ENCODE data around the gene GLIS2.

GLIS2 gene

GRCh38 chr16:4288148-4288921 lies 27.5 kb upstream of the GLIS2 start:
- Mint-ChIP-seq H3K27ac (no peak overlapping the region), H3K4me3 (peak overlapping the region; percentile 56 to 72), H3K27me3 (peaks cover 13 to 42% of the 10 kb centered on the region in 2 donors), H3K9me3 (no peaks in the 10 kb centered on the region), H3K4me1 (peaks cover 11 to 12% of the 10 kb centered on the region in 2 donors), H3K36me3 (no peaks in the 10 kb centered on the region)
- ATAC-seq (replicated peaks) (peak; percentile 98 to 99), DNase-seq (peak; percentile 68)

DNA sequence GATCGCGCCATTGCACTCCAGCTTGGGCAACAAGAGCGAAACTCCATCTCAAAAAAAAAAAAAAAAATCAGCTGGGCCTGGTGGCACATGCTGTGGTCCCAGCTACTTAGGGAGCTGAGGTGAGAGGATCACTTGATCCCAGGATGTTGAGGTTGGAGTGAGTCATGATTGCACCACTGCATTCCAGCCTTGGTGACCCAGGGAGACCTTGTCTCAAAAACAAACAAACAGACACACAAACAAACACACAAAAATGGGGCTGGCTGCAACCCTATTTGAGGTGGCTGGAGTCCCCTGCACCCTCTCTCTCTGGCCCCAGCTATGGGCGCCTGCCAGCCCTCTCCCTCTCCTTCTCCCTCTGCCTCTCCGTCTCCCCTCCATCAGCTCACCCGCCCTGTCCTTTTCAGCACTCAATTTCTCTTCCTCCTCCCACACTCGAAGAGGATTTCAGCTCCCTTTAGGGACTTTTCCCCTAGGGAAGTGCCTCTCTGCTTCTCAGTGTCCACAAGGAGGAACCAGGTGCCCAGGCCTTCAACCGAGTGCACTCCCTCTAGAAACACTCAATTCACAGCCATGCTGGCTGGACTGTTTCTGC lies 25.5 kb upstream of the GLIS2 start:
- Mint-ChIP-seq H3K9me3 (no peaks in the 10 kb centered on the region), H3K4me1 (peaks cover 11 to 15% of the 10 kb centered on the region in 2 donors), H3K27ac (peak overlapping the region; percentile 15), H3K4me3 (no peak overlapping the region), H3K36me3 (no peaks in the 10 kb centered on the region), H3K27me3 (peaks cover 5 to 37% of the 10 kb centered on the region in 2 donors)
- ATAC-seq (replicated peaks) (no peak), DNase-seq (no peak)

- no peaks in the 10 kb centered on the region for H3K9me3 Mint-ChIP-seq
- H3K4me1 Mint-ChIP-seq, result peaks cover 11 to 15% of the 10 kb centered on the region in 2 donors
- DNase-seq (no peak), ATAC-seq (replicated peaks) (no peak)
- no peak overlapping the region for H3K4me3 Mint-ChIP-seq
- H3K27ac Mint-ChIP-seq, result no peak overlapping the region
- no peaks in the 10 kb centered on the region for H3K36me3 Mint-ChIP-seq
- H3K27me3 Mint-ChIP-seq, result peaks cover 5 to 37% of the 10 kb centered on the region in 2 donors
These were observed 24.2 kb upstream of the GLIS2 start for GRCh38 chr16:4291699-4292098.

DNA sequence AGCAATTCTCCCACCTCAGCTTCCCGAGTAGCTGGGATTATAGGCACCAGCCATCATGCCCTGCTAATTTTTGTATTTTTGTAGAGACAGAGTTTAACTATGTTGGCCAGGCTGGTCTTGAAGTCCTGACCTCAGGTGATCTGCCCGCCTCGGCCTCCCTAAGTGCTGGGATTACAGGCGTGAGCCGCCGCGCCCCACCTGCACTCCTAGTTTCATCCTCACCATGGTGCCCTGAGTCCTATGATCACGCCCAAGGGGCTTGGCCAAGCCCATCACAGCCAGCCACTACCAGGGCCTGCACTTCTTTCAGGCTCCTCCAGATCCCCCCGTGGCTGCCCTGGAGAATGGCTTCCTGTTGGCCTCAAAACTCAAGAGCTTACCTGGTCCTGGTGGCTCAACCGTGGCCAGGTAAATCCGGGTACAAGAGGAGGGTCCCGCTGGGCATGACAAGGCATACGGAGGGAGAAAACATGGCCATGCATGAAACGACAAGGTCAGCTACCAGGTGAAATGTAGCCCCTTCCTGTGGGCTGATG lies 22.6 kb upstream of the GLIS2 start:
- Mint-ChIP-seq H3K4me3 (no peak overlapping the region), H3K27ac (no peak overlapping the region), H3K36me3 (no peaks in the 10 kb centered on the region), H3K4me1 (peaks cover 5 to 13% of the 10 kb centered on the region in 2 donors), H3K9me3 (no peaks in the 10 kb centered on the region), H3K27me3 (peaks cover 5 to 37% of the 10 kb centered on the region in 2 donors)
- ATAC-seq (replicated peaks) (no peak), DNase-seq (no peak)

DNA sequence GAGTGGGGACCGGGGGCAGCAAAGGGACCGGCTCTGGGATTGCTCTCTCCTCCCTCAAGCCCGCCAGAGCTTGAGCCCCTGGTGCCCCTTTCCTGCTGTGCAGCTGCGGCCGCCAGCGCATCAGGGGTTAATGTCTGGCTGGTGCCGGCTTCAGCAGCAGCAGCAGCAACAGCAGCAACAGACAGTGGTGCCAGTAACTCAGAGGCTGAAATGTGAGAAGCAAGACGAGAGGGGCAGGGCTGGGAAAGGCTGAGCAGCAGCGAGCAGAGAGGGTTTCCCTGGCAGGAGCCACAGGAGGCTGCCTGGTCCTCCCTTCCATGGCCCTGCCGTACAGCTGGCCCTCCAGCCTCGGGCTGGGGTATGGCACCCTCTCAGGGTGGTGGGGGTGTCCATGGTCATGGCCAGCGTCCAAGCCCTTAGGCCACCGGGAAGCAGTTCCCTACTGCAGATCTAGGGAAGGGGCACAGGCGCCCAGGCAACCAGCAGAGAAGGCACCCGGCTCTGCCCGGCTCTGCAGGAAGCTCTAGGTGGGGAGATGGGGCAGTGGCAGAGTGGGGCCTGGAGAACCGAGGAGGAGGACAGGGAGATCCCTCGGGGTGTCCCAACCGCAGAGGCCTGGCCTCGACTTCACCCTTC lies 21.9 kb upstream of the GLIS2 start:
- DNase-seq (no peak), ATAC-seq (replicated peaks) (no peak)
- Mint-ChIP-seq H3K36me3 (no peaks in the 10 kb centered on the region), H3K9me3 (no peaks in the 10 kb centered on the region), H3K27ac (no peak overlapping the region), H3K27me3 (peaks cover 5 to 37% of the 10 kb centered on the region in 2 donors), H3K4me1 (peaks cover 0 to 9% of the 10 kb centered on the region in 2 donors), H3K4me3 (no peak overlapping the region)

DNA sequence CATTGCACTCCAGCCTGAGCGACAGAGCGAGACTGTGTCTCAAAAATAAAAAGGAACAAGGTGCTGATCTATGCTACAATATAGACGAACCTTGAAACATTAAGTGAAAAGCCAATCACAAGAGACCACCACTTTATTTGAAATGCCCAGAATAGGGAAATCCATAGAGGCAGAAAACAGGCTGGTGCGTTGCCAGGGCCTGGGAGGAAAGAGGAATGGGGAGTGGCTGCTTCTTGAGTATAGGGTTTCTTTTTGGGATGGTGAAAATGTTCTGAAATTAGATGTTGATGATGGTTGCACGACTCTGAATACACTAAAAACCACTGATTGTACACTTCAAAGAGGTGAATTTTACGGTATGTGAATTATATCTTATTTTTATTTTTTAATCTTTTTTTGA lies 20.3 kb upstream of the GLIS2 start:
- peaks cover 0 to 6% of the 10 kb centered on the region in 2 donors for H3K36me3 Mint-ChIP-seq
- H3K9me3 Mint-ChIP-seq, result no peaks in the 10 kb centered on the region

DNA sequence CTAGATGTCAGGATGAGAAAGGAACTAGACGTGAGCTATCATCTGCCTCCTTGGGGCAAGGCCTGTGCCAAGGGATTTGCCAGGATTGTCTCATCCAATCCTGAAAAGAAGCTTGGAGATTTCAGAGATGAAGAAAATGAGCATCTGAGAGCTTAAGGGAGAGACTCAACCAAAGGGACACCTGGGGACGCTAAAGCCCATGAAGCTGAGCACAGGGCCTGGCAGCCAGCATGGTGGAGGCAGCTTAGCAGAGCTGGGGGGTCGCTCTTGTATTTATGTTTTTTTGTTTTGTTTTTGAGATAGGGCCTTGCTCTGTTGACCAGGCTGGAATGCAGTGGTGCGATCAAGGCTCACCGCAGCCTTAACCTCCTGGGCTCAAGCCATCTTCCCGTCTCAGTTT lies 18.4 kb upstream of the GLIS2 start:
- no peak overlapping the region for H3K27ac Mint-ChIP-seq
- H3K36me3 Mint-ChIP-seq, result peaks cover 0 to 13% of the 10 kb centered on the region in 2 donors
- no peaks in the 10 kb centered on the region for H3K9me3 Mint-ChIP-seq

More for the DNA sequence above, 20.3 kb upstream of the GLIS2 start:
- H3K27ac Mint-ChIP-seq, result no peak overlapping the region
- ATAC-seq (replicated peaks) (no peak), DNase-seq (no peak)
- H3K27me3 Mint-ChIP-seq, result peaks cover 2 to 33% of the 10 kb centered on the region in 2 donors
- peaks cover 0 to 6% of the 10 kb centered on the region in 2 donors for H3K4me1 Mint-ChIP-seq
- H3K4me3 Mint-ChIP-seq, result no peak overlapping the region

DNA sequence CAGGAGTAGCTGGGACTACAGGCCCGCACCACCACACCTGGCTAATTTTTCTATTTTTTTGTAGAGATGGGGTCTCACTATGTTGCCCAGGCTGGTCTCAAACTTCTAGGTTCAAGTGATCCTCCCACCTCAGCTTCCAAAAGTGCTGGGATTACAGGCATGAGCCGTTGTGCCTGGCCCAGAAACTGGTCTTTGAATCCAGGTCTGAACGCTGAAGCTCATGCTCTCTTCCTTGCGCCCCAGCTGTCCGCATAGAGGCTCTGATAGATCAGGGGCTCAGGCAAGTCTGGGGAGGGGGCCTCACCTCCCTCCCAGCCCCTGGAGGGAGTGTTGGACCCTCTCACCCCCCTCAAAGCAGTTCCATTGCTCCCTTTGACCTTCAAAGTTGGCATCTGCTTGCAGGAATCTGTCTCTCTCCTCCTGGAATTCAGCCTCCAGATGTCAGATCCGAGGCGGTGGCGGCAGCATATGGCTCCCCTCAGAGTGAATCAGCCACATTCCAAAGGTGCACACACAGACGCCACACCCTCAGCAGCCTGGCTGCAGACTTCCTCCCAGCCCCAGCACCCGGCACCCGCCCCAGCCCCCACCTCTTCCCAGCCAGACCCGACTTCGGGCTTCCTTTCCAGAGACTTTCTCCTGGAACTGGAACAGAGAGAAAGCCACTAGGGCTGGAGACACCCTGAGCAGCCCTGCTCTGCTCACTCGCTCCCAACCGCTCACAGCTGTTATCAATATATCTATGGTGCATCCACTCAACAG lies 16.9 kb upstream of the GLIS2 start:
- DNase-seq (no peak), ATAC-seq (replicated peaks) (no peak)
- H3K27me3 Mint-ChIP-seq, result peaks cover 0 to 3% of the 10 kb centered on the region in 2 donors
- H3K4me1 Mint-ChIP-seq, result peaks cover 0 to 5% of the 10 kb centered on the region in 2 donors
- no peak overlapping the region for H3K27ac Mint-ChIP-seq
- no peaks in the 10 kb centered on the region for H3K9me3 Mint-ChIP-seq
- no peak overlapping the region for H3K4me3 Mint-ChIP-seq
- H3K36me3 Mint-ChIP-seq, result peaks cover 3 to 15% of the 10 kb centered on the region in 2 donors

More for the DNA sequence above, 18.4 kb upstream of the GLIS2 start:
- no peak overlapping the region for H3K4me3 Mint-ChIP-seq
- H3K27me3 Mint-ChIP-seq, result peaks cover 0 to 14% of the 10 kb centered on the region in 2 donors
- peaks cover 0 to 6% of the 10 kb centered on the region in 2 donors for H3K4me1 Mint-ChIP-seq
- no peak for DNase-seq
- ATAC-seq (replicated peaks), result no peak

- no peaks in the 10 kb centered on the region for H3K9me3 Mint-ChIP-seq
- ATAC-seq (replicated peaks), result no peak
- H3K36me3 Mint-ChIP-seq, result peaks cover 7 to 31% of the 10 kb centered on the region in 2 donors
- no peak for DNase-seq
- no peak overlapping the region for H3K4me3 Mint-ChIP-seq
- H3K27me3 Mint-ChIP-seq, result no peaks in the 10 kb centered on the region
- peak overlapping the region; percentile 39 for H3K27ac Mint-ChIP-seq
- peaks cover 4 to 15% of the 10 kb centered on the region in 2 donors for H3K4me1 Mint-ChIP-seq
These were observed 14.7 kb upstream of the GLIS2 start for GRCh38 chr16:4301177-4301576.

DNA sequence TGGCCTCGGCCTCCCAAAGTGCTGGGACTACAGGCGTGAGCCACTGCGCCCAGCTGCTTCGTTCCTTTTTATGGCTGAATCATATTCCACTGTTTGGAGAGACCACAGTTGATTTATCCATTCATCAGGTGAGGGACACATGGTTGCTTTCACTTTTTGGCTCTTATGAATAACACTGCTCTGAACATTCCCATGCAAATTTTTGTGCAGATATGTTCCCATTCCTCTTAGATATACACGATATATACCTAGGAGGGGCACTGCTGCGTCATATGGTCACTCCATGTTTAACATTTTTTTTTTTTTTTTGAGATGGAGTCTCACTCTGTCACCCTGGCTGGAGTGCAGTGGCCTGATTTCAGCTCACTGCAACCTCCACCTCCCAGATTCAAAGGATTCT lies 13.9 kb upstream of the GLIS2 start:
- Mint-ChIP-seq H3K4me3 (no peak overlapping the region), H3K9me3 (peaks cover 0 to under 1% of the 10 kb centered on the region in 2 donors), H3K36me3 (peaks cover 8 to 33% of the 10 kb centered on the region in 2 donors), H3K4me1 (peaks cover 11 to 18% of the 10 kb centered on the region in 2 donors), H3K27me3 (no peaks in the 10 kb centered on the region), H3K27ac (no peak overlapping the region)
- DNase-seq, result no peak
- ATAC-seq (replicated peaks), result no peak

GRCh38 chr16:4303973-4304372 lies 11.9 kb upstream of the GLIS2 start:
- Mint-ChIP-seq H3K36me3 (peaks cover 12 to 37% of the 10 kb centered on the region in 2 donors), H3K4me1 (peaks cover 17 to 21% of the 10 kb centered on the region in 2 donors), H3K9me3 (peaks cover 3 to 4% of the 10 kb centered on the region in 2 donors), H3K27me3 (no peaks in the 10 kb centered on the region), H3K4me3 (no peak overlapping the region), H3K27ac (peak overlapping the region; percentile 76)
- no peak for DNase-seq
- no peak for ATAC-seq (replicated peaks)

DNA sequence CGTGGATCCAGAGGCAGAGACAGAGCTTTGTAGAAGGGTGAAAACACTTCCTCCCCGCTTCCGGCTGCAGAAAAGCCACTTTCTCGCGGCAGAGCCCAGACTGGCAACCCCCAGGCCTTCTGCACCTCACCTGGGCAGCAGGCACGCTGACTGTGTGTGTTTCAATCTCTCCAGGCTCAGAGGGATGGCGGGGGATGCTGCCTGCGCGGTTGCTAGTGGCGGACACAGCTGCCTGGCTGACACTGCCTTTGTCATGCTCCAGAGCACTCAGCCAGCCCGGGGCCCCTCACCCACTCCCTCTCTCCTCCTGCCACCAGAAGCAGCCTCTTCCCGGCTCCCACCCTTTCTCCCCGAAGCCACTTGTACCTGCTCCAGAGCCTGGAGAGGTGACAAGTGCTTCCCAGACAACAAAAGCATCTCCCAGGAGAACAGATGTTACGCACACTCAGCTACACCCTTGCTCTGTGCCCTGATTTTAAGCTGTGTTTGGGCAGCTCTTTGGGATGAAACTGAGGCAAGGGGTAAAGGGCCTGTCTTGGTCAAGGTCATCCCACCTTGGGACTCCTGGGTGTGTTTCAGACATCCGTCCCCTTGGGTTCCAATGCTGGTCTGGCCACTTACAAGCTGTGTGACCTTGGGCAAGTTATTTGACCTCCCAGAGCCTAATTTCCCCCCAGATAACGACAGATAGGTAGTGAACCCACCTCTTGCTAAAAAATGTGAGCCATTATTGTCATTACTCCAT lies 9.2 kb upstream of the GLIS2 start:
- H3K4me3 Mint-ChIP-seq, result peak overlapping the region; percentile 80 to 95
- peaks cover 3 to 4% of the 10 kb centered on the region in 2 donors for H3K9me3 Mint-ChIP-seq
- H3K36me3 Mint-ChIP-seq, result peaks cover 12 to 28% of the 10 kb centered on the region in 2 donors
- ATAC-seq (replicated peaks) (no peak), DNase-seq (no peak)
- peaks cover 25 to 28% of the 10 kb centered on the region in 2 donors for H3K4me1 Mint-ChIP-seq
- H3K27ac Mint-ChIP-seq, result peak overlapping the region; percentile 99
- no peaks in the 10 kb centered on the region for H3K27me3 Mint-ChIP-seq
